ENCODE measurements around the gene ABHD17B. TPM values are rescaled to one million over a fixed set of nuclear protein-coding genes. Genes with fewer than 3 reads are reported as not detected.

The ABHD17B gene
- total RNA-seq, 1 donor from 2014 or later, result 64.3 TPM

DNA sequence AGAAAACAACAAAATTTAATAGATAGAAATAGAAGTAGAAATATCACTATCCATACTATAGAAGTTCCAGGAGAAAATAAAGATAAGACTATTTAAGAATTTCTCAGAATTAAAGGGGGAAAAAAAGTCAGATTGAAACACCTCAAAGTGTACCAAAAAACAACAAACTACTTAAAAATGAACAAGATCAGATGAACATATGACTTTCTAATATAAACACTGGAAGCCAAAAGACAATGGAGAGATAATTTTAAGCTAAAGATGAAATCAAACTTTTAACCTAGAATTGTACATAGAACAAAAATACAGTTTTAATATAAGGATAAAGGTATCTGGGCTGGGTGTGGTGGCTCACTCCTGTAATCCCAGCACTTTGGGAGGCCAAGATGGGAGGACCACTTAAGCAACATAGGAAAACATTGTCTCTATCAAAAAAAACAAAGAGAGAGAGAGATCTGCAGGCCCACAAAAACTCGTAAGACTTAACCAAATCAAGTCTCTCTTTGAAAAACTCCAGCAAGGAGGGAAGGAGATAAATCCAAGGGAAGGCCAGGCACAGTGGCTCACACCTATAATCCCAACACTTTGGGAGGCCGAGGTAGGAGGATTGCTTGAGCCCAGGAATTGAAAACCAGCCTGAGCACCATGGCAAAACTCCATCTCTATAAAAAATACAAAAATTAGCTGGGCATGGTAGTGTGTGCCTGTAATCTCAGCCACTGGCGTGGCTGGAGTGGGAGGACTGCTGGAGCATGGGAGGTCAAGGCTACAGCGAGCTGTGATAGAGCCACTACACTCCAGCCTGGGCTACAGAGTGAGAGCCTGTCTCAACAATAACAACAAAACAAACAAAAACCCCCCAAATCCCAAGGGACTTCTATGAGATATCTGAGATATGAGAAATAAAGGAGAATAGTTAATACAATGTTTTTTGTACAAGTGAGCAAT lies 32.4 kb downstream of the ABHD17B start:
- DNase-seq (ENCODE audit: low spot score), result no peak

GRCh38 chr9:71876829-71877228 lies 34.2 kb downstream of the ABHD17B start:
- no peak for DNase-seq (ENCODE audit: low spot score)

DNA sequence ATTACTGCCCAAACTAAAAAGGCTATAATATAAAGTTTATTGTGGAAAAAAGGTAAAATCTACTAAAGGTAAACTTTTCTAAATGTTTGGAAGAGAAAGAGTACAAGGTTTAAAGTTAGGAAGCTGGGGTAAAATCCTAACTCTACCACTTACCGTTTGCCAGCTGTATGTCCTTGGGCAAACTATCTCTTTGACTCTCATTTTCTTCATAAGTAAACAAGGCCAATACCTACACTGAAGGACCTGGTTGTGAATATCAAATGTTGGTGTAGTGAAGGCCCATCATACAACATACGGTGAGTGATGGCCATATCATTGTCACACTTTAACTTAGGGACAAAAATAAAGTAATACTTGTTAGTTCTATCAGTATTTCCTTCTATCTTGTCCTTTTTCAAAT lies 34.9 kb downstream of the ABHD17B start:
- DNase-seq (ENCODE audit: low spot score), result no peak

GRCh38 chr9:71875345-71875744 lies 35.6 kb downstream of the ABHD17B start:
- DNase-seq (ENCODE audit: low spot score), result no peak

DNA sequence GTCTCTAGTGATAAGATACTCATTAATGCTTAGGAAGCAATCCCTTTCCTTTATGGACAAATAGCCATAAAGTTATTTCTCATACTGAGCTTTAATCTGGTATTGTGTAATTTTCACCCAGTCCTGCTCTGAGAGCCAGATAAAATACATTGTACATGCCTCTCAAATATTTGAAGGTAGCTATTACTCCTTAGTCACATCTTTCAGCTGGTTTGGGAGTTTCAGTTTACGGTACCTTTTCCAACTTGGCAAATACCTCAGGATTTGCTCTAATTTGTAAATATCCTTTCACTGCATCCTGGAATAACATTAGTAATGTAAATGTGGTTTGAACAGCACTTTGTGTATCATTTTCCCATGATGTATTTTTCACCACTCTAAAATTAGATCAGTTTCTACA lies 47.4 kb downstream of the ABHD17B start:
- DNase-seq (ENCODE audit: low spot score), result no peak

DNA sequence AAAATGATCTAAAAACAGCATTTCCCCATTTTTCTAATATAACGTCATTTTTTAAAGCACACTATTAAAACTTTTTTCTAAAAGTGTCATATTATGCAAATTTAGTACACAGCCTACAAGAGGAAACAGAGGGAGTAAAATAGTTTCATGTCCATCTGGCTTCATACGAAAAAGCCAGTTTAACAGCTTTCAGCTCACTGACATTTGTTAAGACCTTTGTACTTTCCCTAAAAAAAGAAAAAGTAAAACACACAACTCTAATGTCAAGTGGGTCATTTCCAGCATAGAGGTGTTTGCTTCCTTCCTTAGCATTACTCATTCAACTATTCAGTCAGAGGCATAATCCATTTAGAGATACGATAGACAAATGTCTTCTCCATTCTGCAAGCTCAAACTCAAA lies 49.4 kb downstream of the ABHD17B start:
- no peak for DNase-seq (ENCODE audit: low spot score)

- DNase-seq (ENCODE audit: low spot score), result no peak
These were observed 51.1 kb downstream of the ABHD17B start for GRCh38 chr9:71859939-71860338.

- DNase-seq (ENCODE audit: low spot score), result no peak
These were observed 52.2 kb downstream of the ABHD17B start for GRCh38 chr9:71858812-71859211.

DNA sequence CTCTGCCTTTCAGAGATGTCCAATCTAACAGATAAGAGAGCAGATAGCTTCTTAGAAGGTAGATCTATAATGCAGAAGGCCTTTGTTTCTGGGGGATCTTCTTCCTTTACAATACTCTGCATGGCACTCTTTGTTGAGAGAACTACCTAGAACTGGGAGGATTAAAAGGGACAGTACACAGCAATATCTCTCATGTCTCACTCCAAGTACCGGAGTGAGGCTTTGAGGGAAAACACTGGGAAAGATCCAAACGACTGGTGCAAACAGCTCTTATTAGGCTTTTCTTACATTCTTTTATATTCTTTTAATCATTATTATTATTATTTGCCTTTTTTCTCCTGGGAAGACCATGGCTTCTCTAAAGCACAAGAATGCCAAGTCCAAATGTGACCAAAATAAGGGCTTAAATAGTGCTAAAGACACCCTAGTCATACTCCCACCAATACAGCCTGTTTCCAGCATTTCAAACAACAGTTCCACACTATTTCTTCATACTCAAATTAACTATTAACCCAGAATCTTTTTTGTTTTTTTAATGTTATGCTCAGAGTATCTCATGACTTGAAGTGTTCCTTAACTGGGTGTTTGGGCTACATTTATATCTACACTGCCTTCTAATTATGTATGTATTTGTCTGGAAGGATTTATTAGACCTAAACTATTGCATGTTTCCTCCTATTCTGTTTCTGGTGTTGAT lies 52.7 kb downstream of the ABHD17B start:
- DNase-seq (ENCODE audit: low spot score), result no peak

DNA sequence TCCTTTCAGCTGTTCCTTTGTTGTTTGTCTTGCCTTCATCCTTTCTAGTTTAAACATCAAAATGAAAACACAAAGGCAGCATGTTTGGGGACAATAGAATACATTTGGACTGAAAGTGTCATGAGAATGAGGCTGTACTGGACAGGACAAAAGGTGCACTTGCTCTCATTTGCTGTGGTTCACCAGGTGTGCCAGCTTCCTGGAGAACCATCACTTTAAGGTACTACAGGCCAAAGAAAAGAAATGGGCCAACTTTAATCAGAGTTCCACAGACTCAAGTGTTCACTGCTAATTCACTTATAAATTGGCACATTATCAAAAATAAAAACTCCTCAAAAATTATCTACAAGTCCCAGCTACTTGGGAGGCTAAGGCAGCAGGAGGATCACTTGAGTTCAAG lies 53.8 kb downstream of the ABHD17B start:
- DNase-seq (ENCODE audit: low spot score), result no peak

DNA sequence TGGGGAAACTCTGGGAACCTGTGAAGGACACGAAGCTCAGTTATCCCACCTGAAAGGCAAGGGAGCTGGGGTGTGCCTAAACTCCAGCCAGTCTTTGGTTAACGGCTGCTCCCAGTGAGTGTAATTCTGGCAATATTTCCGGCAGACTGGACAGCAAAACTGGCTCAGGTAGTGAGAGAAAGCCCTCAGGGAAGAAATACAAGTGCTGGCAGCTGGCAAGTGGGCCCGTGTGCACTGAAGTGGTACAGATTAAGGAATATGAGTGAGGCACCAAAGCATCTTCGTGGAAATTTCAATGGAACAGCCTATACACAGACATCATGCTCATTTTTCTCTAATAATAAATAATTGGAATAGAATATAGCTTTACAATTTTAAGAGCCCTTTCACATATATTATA lies 56.2 kb downstream of the ABHD17B start:
- DNase-seq (ENCODE audit: low spot score), result no peak

DNA sequence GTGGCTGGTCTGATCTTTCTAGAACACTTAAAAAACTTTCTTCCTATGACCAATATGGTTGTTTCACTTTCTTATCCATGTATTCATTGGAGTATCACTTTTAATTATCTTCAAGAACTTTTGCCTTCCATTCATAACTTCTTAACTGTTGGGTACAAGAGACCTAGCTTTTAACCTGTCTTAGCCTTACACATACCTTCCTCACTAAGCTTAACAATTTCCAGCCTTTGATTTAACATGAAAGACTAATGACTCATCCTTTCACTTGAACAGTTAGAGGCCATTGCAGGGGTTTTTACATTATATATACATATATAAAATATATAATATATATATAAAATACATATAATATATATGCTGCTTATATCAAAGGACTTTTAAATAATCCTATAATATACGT lies 57.9 kb downstream of the ABHD17B start:
- DNase-seq (ENCODE audit: low spot score), result no peak

DNA sequence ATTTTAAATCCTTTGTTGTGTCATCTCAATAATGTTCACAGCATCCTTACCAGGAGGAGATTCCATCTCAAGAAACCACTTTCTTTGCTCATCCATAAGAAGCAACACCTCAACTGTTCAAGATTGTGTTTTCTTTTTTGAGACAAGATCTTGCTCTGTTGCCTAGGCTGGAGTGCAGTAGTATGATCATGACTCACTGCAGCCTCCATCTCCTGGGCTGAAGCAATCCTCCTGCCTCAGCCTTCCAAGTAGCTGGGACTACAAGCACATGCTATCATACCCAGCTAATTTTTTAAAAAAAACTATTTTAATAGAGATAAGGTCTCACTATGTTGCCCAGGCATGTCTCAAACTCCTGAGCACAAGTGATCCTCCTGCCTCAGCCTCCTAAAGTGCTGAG lies 60.0 kb downstream of the ABHD17B start:
- DNase-seq (ENCODE audit: low spot score), result no peak

- DNase-seq (ENCODE audit: low spot score), result no peak
These were observed 63.1 kb downstream of the ABHD17B start for GRCh38 chr9:71847892-71848291.

DNA sequence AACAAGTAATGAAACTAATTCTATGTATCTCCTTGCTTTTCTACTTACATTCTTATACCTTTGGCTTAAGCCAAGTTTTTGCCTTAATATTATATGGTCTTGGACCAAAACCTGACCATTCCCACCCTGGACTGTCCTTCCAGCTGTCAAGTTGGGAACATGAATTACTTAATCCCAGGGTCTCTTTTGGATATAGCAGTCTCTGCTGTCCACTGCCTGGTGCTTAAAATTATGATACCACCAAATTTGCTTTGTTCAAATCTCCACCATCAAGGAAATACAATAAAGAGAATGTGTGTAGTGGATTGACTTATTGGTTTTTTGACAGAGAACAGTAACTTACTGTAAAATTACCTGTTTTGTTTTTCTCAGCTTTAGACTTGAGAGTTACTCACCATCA lies 66.2 kb downstream of the ABHD17B start:
- no peak for DNase-seq (ENCODE audit: low spot score)

GRCh38 chr9:71839668-71840067 lies 71.3 kb downstream of the ABHD17B start:
- no peak for DNase-seq (ENCODE audit: low spot score)

GRCh38 chr9:71835596-71835995 lies 75.4 kb downstream of the ABHD17B start:
- no peak for DNase-seq (ENCODE audit: low spot score)

DNA sequence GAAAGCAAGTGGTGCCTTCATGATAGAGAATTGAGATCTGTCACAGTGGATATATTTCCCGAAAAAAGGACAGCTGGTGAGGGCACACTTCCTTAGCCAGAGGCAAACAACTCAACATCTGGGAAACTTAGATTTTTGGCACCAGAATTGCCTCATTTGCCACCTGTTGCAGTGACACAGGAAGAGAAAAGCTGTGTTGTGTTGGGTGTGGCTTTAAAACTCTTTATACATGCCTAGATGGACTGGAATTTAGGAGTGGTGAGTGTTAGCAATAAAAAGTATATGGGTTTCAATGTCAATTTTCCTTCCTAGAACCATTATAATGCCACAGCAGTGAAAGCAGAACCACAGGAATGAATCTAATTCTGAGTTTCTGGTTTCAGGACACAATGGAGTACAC lies 80.1 kb downstream of the ABHD17B start:
- DNase-seq (ENCODE audit: low spot score), result no peak

DNA sequence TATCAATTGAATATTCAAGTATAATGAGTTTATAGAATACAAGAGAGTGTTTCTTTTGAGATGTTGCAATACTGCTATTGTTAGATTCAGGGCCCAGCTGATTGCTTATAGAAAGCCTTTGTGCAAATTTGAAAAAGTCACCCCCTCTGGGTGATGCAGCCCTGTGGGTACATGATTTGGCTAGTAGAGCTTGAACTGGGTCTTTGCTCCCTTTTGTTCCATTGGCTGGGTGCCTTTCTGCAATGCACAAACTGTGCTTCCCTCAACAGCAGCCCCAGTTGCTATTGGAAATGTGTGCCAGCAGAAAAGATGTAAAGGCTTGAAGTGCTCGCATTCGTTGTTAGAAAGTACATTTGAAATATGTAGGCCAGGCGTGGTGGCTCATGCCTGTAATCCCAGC lies 80.8 kb downstream of the ABHD17B start:
- no peak for DNase-seq (ENCODE audit: low spot score)

DNA sequence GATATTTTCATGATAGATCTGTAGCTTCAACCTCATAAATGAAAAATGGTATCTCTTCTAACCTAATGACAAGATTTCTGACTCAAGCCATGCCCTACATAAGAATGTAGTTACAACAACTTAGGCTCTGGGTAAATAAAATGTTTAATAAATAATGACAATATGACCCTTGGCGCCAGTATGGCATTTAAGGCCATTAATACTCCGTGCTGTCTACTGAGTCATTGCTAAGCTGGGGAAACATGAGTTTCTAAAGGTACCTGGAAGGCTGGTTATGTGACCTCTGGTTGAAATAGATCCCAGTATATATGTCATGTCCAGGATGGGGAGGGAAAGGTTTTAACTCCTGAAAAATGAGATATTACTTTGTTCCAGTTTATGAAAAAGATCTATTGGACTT lies 84.7 kb downstream of the ABHD17B start:
- DNase-seq (ENCODE audit: low spot score), result no peak

- DNase-seq (ENCODE audit: low spot score), result no peak
These were observed 86.7 kb downstream of the ABHD17B start for GRCh38 chr9:71824257-71824656.

DNA sequence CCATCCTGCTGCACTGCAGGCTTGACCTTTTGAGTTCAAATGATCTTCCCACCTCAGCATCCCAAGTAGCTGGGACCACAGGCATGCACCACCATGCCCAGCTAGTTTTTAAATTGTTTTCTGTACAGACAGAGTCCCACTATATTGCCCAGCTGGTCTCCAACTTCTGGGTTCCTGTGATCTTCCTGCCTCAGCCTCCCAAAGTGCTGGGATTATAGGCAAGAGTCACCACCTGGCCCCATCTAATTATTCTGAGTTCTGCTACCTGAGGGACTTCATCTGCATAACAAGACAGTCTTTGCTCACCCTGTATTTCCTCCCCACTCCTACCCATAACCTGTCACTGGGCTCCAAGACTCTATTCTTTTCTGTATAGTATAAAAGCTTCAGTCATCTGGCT lies 88.1 kb downstream of the ABHD17B start:
- DNase-seq (ENCODE audit: low spot score), result no peak

GRCh38 chr9:71822456-71822855 lies 88.5 kb downstream of the ABHD17B start:
- DNase-seq (ENCODE audit: low spot score), result peak; percentile 71

Measured in umbilical cord (tissue), 2 donors.